GM21367 (cell line): ENCODE data around the gene TMEM39A.

Experiments used
- ATAC-seq: cut with Tn5 transposase; IDR thresholded peaks from one replicate; pipeline ENCODE4 v1.9.1; 2021; ENCODE audit not compliant: unreplicated experiment

The TMEM39A gene

DNA sequence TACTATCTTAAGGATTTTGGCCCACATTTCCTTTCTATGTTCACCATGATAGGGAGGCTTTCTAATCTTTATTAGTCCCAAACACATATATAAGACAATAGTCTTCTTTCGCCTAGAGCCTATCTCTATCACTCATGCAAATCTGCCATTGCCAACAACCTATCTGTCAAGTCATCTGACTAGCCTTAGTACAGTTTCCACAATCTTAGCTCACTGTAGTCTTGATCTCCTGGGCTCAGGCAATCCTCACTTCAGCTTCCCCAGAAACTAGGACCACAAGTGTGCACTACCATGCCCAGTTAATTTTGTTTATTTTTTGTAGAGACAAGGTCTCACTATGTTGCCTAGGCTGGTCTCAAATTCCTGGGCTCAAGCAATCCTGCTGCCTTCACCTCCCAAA is 6.9 kb downstream of the TMEM39A start:
- no peak for ATAC-seq

DNA sequence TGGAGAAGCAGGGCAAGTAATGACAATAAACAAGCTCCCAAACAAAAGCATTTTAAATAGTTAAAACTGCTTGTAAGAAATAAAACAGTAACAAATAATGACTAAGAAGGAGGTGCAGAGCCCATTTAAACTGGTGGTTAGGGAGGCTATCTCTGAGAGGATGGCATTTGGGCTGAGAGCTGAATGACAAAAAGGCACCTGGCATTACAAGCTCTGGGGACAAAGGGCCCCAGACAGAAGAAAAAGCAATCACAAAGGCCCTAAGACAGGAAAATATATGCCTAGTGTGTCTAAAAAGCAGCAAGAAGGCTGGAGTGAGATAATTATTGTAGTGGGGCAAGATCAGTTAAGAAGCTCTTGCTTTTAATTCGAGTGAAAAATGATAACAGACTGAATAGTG is 9.6 kb downstream of the TMEM39A start:
- ATAC-seq = no peak

DNA sequence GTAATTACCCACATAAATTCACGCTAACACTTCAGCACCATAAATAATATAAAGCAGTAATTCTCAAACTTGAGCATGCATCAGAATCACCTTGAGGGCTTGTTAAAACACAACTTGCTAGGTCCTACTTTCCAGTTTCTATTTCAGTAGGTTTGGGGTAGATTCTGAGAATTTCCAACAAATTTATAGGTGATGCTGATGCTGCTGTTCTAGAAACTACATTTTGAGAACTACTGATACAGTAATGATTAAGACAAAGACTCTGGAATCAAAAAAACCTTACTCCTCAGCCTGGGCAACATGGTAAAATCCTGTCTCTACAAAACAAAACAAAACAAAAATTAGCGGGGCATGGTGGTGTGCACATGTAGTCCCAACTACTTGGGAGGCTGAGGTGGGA is 18.8 kb downstream of the TMEM39A start:
- no peak for ATAC-seq

DNA sequence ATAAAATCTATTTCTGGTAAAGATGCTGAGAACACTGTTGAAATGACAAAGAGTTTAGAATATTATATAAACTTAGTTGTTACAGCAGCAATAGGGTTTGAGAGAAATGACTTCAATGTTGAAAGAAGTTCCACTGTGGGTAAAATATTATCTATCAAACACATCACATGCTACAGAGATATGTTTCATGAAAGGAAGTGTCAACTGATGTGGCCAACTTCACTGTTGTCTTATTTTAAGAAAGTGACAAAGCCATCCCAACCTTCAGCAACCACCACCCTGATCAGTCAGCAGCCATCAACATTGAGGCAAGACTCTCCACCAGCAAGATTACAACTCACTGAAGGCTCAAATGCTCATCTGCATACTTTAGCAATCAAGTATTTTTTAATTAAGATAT is 20.2 kb downstream of the TMEM39A start:
- no peak for ATAC-seq

DNA sequence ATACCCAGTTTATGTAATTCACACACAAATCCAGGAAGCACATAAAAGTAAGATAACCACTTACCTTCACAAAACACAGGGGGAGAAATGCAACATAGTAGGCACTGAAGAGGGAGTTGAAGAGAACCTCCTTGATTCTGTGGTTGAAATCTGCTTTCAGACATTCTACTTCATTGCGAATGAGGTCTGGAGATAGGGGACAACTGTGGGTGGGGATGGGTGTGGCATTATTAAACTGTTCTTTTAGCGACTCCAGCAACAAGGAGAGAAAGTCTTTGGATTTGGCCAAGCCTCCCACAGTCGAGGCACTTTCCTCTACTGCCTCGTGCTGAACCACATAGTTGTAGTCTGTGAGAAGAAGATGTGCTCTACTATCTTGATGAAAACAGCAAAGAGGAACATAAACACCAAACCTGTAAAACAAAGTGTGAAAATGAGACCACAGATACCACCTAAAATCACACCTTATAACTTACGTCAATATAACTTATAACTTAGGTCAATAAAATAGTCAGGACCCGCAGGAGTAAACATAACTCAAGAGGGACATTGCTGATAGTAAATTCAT is 25.6 kb downstream of the TMEM39A start:
- ATAC-seq = no peak

DNA sequence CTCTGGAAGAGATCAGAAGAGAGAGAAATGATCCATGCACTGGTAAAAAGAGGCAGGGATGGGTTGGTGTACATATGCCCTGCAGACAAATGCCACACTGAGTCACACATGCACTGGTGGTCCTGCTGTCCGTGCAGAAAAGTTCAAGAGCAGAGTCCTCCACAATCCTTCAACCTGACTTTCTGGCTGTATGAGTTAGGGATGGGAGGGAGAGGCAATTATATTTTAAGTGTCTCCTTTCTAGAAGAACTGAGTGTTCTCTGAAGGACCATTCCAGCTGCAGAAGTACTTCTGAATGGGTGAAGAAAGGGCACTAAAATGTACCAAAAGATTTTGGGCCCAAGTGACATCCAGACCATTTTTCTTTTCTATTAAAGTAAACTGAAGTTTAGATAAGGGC is 26.4 kb downstream of the TMEM39A start:
- no peak for ATAC-seq

DNA sequence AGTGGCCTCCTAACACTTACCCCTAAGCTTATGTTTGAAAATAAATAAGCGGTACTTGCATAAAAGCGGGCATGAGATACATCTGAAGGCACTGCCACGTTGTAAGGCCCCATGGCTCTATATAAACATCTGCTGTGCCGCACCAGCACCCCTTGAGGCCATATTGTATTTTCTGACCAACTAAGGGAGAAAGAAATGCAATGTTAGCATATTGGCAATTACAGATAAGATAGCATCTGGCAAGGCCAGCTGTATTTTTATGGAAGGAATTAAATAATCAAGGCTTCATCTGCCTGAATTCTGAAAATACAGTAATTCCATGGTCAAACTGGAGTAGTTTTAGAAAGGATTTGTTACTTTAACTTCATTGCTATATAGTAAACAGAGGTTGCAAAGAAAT is 28.7 kb downstream of the TMEM39A start:
- no peak for ATAC-seq

DNA sequence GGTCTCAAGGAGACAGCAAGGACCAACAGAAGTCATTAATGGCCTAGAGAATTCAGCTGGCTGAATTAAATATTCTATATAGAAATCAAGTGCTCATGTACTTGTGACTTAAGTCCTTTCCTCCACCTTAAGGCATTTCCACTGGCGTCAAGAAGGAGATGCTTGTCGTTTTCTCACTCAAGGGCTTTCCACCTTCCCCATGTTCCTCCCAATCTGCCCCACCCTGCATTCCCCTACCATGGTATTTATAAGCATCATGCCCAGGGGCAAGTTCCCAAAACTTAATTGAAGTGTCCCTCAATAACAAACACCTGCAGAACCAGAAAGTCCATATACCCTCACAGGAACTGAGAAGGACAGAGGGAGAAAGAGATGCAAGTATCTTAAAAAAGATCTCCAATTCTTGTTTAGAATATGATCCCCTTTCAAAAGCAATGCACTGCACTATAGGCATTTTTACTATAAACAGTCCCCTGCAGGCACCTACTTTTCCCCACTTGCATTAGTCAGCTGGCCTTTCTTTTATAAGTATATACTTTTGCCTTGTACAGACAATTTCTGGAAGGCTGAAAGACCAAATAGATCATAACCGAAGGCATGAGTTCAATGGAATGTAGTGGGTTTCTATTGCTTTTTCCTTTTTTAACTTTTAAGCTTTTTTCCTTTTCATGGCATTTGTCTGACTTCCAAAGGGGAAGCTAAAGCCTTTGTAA is 29.6 kb downstream of the TMEM39A start:
- ATAC-seq = no peak

DNA sequence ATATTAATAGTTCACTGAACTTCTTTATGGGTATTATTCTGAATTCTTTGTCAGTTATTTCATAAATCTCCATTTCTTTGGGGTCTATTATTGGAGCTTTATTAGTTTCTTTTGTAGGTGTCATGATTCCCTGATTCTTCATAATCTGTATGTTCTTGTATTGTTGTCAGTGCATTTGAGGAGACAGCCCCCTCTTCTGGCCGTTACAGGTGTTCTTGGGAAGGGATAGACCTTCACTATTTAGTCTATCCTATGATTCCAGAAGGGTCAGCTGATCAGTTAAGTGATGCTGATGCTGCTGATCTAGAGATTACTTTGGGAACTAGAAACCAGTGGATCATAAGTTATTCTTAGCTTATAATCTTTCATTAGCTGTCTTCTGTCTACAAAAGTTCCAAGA is 34.9 kb downstream of the TMEM39A start:
- ATAC-seq = no peak

DNA sequence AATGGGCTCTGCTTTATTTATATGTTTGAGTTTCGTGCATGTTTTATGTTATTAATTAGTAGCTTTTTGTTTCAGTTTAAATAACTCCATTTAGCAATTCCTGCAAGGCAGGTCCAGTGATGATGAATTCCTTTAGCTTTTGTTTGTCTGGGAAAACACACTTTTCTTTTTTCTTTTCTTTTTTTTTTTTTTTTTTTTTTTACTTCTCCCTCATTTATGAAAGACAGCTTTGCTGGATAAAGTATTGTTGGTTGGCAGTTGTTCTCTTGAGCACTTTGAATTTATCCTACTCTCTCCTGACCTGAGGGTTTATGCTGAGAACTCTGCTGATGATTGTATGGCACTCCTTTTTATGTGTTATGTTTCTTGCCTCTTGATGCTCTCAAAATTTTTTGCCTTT is 35.7 kb downstream of the TMEM39A start:
- ATAC-seq = no peak

DNA sequence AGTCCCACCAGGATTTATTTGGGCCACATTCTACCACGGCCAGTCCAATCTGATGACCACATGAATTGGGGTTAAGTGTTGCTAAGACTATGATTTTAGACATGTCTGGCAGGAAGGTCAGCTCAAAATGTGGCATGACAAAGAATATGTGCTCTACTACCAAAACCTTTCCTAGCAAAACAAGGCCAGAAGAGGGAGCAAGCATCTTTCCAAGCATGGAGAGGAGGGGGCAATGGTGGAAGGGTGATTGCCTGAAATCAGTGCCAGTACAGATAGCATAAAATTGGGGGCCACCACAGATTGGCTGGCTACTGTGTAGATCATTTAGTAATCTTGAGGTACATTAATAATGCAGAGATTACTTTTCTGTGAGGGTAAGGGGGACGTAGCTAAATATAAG is 43.2 kb downstream of the TMEM39A start:
- ATAC-seq = no peak

DNA sequence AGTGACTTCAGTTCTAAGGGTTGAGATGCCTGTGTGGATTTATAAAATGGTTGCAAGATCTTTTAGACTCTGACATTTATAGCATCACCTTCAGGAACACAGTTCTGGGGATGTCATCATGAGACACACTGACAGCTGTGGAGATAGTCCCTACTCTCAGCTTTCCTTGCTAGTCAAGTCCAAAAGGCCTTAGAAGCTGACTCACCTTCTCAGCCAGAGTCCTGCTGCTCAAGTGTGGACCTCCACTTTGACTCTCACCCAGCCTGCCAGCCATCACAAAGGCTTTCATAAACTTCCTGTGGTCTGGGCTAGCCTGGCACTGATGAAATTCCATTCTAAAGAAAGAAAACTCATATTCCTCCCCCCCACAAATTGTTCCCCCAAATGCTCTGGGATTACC is 44.8 kb downstream of the TMEM39A start:
- ATAC-seq = no peak

DNA sequence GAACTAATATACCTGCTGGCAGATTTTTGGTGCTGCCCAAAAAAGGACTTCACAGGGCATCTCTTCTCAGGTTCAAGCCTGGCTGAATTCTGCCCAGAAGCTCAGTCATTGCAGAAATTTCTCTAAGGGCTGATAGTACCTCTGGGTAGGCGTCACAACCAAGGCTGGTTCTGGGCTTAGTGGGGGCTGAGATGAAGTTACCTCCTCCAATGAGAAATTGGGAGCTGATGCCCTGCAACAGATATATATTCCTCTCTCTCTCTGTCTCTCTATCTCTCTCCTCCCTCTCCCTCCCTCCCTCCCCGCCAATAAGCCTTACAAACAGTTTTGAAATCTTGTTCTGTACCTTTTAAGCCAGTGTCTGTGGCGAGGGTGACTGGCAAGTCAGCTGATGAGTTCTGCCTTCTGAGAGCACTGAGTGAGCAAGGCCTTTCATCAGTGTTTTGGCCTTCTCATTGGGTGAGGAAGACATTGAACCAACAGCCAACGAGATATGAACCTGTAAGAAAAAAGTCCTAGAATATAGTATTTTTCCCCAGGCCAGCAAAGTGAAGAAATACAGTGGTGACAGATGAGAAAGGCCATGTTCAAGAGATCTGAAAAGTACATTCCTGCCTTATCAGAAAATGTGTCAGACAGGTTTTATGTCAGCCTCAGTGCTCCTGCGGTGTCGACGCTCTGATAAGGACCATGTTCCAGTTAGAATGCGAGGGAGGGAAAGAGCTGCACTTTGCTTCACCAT is 45.5 kb downstream of the TMEM39A start:
- ATAC-seq = no peak

DNA sequence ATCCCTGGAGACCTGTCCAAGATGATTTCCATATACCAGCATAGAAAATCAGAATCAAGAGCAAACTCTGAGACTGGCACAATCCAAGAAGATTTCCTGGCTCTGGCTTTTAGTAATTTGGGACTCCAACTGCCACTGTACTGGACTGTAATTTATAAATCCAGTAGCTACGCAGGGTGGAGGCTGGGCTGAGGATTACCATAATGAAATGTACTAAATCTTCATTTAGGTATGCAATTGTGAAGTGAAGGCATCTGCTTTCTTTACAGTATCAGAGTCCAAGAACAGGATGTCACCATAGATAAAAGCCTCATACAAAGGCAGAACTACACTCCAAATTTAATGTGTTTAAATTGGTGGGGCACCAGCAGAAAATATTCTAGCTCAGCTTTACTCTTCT is 46.5 kb downstream of the TMEM39A start:
- ATAC-seq = no peak

DNA sequence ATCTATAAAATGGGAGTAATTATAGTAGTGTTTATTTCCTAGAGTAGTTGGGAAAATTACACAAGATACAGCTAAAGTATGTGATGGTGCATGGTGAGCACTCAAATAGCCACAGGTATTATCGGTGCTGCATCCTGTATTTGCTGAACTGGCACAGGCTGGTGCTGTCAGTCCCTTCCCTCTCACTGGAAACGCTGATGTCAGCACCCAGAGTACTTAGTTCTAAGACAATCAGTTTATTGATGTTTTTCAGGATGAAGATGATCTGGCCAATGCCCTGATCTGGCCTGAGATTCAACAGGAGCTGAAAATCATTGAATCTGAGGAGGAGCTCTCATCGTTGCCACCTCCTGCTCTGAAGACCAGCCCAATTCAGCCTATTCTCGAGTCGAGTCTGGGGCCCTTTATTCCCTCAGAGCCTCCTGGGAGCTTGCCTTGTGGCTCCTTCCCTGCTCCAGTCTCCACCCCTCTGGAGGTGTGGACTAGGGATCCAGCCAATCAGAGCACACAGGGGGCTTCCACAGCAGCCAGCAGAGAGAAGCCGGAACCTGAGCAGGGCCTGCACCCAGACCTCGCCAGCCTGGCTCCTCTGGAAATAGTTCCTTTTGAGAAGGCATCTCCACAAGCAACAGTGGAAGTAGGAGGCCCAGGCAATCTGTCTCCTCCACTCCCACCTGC is 49.7 kb downstream of the TMEM39A start:
- ATAC-seq = no peak

DNA sequence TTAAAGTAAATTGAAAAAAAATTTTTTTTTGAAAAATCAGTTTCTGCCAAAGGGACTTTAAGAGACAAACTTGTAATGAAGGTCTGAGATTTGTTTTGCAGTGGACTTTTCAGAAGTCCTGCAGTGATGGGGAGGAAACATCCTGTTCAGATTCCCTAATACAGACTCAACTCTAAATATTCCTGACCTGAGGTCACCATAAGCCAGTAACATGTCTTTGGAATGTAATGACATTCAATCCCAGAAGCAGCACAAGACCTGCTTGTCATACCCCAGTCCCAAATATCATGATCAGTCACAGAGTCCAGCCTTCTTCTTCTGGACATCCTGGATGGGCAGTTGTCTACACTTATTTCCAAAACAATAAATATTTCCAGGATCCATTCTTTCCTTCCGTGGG is 53.6 kb downstream of the TMEM39A start:
- no peak for ATAC-seq

DNA sequence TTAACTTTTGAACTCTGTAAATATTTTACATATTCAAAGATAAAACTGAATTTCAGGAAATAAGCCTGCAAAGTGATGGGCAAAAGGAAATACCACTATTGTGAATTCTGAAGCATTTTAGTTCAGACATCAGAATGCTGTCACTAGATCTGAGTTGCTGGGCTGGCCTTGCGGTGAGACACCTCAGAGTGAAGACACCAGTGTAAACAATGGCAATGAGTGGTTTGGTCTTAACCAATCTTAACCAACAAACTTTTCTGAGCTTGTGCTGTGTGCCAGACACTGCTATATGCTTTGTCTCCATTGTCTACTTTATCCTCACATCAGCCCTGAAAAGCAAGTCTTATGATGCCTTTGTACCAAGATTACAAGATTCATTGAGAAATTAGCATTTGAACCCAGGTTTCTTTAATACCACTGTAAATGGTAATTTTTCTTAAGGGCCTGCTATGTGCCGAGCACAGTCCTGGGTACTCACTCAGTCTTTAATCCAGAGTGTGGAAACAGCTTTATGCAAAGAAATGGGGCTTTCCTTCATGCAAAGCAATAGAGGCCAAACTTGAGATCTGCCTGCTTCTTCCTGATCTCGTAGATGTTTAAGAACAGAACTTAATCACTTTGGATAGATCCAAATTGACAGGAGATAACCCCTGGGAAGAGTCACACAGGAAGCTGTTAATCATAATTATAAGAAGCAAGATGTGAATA is 55.0 kb downstream of the TMEM39A start:
- no peak for ATAC-seq

DNA sequence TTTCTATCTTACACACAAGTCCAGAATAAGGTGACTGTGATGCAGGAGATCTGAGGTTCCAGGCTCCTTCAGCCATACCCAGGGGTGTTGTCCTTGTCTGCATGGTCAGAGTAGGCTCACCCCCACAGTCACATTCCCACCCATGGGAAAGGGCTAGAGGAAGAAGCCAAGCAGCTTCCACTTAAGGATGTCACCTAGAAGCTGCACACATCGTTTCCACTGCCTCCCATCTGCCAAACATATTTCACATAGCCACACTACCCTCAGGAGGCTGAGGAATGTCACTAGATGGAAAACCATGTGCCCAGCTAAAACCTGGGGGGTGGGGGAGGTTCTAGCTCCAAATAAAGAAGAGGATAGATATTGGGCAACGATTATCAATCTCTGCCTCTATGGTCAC is 58.1 kb downstream of the TMEM39A start:
- no peak for ATAC-seq

DNA sequence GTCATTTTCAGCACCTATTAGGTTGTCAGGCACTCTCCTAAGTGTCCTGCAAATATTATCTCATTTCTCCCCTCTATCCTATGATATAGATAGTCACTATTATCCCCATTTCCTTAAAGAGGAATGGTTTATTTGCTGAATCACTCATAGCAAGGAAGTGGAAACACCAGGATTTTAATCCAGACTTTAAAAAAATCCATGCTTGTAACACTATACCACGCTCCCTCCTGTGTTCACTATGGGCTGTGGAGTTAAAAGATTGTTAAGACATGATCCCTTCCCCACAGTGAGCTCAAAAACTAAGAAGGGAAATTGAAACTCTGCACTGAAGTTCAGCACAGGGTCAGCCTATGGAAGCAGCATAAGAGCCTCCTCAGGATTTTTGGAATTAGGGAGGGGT is 60.2 kb downstream of the TMEM39A start:
- no peak for ATAC-seq

DNA sequence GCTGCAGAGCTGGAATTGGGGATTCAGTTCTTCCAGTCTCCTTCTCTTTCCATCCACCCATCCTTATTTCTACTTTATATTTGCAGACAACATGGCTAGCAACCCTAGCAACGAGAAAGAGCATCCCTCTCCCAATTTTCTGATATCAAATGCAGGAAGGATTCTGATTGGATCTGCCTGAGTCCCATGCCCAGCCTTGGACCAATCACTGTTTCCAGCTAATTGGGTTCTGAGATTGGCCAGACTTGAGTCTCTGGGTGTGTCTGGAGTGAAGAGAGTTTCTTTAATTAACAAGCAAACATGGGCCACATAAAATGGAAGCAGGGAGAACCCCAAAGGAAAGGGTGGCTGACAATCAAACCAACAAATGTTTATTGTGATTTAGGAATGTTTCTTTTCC is 60.6 kb downstream of the TMEM39A start:
- ATAC-seq = no peak
